ENCODE data around the gene REM1. TPM values are rescaled to one million over a fixed set of nuclear protein-coding genes. Genes with fewer than 3 reads are reported as not detected.
"Not testable (repeated sequence)": the region's sequence is repeated elsewhere in the genome, so short reads cannot be mapped to it uniquely, and the experiment has no call there.

The REM1 gene
- total RNA-seq = 2.7 TPM
- long read RNA-seq, transcript REM1-201 (5 exons, 1,665 nt) = major isoform, 13 of 20 reads
- long read RNA-seq, partial matches to known transcripts = 2 of 20 reads
- long read RNA-seq, other reads (novel, unspliced or antisense) = 5 of 20 reads

DNA sequence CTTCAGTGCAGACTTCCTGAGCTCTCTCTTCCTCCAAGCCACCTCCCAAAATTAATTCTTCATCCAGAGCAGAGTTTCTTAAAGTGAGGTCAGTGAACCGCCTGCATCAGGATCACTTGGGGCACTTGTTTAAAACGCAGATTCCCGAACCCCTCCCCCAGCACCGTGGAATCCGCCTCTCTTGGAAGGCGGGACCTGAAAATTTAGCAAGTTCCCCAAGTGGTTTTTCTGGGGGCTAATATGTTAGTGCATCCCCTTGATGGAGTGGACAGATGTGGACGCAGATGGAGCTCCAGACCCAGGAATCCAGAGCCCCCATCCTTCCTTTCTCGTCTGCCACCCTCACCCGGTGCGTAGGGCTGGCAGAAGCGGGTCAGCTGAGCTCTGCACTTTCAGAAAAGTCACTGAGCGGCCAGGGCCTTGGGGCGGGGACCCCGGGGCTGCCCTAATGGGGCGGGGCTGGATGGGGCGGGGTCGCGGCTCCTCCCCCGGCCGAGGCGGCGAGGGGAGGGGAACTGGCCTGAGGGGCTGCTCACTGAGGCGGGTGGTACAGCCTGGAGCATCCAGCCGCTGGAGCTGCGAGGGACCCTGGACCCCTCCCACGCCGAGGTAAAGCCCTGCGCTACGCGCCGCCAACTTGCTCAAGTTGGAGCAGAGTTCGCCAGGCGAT, at the start of gene REM1, which contains the start of gene DEFB124:
Gene REM1, plus strand, starts transcription at position 531 of the 670 bp plus-strand sequence. CDS start 1,158 bp downstream, outside the sequence.
Gene DEFB124, minus strand, starts transcription at position 370 of the 670 bp plus-strand sequence. CDS start 2,114 bp downstream, outside the sequence.
- DNase-seq (ENCODE audit: low spot score) = no peak

DNA sequence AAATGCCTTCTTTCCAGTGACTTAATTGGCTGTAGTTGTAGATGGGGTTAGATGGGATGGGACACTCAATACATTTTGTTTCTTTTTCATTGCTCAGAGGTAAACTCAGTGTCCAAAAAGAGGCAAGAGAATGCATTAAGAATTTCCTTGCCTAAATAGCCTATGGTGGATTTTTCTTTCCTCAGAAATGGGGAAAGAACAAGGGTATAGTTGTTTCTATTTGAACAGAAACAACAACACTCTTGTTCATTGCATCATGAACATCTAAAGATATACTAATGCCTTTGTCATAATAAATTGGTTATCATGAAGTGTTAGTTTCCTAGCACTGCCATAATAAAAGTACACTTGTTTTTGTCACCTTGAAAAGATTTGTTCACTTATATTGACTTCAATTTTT, 49.3 kb upstream of the REM1 start:
- DNase-seq (ENCODE audit: low spot score) = no peak

DNA sequence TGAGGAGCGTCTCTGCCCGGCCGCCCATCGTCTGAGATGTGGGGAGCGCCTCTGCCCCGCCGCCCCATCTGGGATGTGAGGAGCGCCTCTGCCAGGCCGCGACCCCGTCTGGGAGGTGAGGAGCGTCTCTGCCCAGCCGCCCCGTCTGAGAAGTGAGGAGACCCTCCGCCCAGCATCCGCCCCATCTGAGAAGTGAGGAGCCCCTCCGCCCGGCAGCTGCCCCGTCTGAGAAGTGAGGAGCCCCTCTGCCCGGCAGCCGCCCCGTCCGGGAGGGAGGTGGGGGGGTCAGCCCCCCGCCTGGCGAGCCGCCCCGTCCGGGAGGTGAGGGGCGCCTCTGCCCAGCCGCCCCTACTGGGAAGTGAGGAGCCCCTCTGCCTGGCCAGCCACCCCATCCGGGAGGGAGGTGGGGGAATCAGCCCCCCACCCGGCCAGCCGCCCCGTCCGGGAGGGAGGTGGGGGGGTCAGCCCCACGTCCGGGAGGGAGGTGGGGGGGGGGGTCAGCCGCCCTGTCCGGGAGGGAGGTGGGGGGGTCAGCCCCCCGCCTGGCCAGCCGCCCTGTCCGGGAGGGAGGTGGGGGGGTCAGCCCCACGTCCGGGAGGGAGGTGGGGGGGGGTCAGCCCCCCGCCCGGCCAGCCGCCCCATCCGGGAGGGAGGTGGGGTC, 48.1 kb upstream of the REM1 start:
- not testable (repeated sequence) for DNase-seq (ENCODE audit: low spot score)

GRCh38 chr20:31427576-31427975, 47.5 kb upstream of the REM1 start:
- DNase-seq (ENCODE audit: low spot score) = not testable (repeated sequence)

GRCh38 chr20:31430568-31431115, 44.4 kb upstream of the REM1 start:
- DNase-seq (ENCODE audit: low spot score) = no peak

- no peak for DNase-seq (ENCODE audit: low spot score)
Measured at GRCh38 chr20:31440012-31440659, 35.0 kb upstream of the REM1 start, which contains the start of gene DEFB123. TSS of gene DEFB123 (plus strand) at chr20:31440632. CDS start at chr20:31440699, 67 bp downstream.

DNA sequence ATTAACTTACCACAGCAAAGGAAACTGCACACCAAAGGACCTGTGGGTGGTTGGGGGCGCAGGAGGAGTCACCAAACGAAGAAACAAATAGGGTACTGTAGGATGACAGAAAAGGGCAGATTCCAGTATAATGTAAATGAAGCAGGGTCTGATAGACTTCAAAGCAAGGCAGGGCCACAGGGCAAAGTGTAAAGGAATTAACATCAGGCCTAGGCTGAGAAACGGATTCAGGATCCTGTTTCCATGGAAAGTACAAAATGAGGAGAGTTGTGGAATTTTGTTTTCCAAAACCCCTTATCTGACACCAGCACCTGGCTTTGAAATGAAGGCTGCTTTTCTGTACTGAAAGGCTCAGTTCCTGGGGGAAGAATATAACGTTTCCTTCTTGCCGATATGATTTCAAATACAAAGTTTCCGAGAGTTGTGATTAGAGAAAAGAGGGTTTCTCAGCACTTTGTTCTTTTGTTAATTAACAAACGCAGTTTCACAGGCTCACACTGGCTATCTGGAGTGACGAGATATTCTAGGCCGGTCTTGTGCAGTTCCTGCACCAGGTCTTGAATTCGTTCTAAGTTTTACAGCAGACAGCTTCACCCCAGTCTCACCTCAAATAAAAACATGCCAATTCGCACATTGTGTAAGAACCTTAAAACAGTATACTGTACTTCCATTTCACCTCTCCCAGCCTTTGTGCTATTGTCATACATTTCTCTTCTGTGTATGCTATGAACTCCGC, 28.8 kb upstream of the REM1 start:
- DNase-seq (ENCODE audit: low spot score) = no peak

DNA sequence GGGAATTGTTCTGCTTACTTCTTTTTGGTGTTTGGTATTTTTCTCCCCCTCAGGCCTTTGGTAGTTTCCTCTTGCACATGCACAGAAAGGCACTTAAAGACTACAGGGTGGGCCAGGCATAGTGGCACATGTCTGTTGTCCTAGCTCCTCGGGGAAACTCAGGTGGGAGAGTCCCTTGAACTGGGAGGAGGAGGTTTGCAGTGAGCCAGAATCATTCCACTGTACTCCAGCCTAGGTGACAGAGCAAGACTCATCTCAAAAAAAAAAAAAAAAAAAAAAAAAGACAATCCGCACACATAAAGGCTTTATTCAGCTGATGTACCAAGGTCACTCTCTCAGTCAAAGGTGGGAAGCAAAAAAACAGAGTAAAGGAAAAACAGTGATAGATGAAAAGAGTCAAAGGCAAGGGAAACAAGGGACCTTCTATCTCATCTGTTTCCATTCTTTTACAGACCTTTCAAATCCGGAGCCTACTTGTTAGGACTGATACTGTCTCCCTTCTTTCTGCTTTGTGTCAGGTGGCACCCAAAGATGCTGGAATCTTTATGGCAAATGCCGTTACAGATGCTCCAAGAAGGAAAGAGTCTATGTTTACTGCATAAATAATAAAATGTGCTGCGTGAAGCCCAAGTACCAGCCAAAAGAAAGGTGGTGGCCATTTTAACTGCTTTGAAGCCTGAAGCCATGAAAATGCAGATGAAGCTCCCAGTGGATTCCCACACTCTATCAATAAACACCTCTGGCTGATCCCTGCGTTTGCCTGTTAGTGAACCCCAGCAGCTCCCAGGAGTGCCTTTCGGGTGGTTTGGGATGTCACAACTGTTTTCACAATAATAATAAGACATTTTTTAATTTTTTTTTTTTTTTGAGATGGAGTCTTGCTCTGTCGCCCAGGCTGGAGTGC, 25.3 kb upstream of the REM1 start:
- no peak for DNase-seq (ENCODE audit: low spot score)

DNA sequence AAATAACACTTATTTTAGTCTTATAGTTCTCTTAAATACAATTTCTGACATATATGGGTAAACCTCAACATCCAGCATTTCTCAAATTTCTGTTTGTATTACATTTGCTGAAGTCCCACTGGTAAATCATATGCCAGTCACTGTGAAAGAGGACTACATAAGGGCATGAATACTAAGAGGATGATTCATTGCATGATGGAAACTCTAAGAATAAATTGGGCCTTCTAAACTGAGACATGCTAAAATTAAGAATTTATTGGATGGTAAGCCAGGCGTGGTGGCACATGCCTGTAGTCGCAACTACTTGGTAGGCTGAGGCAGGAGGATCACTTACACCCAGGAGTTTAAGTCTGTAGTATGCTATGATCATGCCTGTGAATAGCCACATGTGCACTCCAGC, 22.5 kb upstream of the REM1 start:
- DNase-seq (ENCODE audit: low spot score) = no peak

- no peak for DNase-seq (ENCODE audit: low spot score)
Measured at GRCh38 chr20:31454361-31454760, 20.7 kb upstream of the REM1 start.

DNA sequence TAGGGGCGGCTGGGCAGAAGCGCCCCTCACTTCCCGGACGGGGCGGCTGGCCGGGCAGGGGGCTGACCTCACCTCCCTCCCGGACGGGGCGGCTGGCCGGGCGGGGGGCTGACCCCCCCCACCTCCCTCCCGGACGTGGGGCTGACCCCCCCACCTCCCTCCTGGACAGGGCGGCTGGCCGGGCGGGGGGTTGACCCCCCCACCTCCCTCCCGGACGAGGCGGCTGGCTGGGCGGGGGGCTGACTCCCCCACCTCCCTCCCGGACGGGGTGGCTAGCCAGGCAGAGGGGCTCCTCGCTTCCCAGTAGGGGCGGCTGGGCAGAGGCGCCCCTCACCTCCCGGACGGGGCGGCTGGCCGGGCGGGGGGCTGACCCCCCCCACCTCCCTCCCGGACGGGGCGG, 4.1 kb upstream of the REM1 start:
- not testable (repeated sequence) for DNase-seq (ENCODE audit: low spot score)

DNA sequence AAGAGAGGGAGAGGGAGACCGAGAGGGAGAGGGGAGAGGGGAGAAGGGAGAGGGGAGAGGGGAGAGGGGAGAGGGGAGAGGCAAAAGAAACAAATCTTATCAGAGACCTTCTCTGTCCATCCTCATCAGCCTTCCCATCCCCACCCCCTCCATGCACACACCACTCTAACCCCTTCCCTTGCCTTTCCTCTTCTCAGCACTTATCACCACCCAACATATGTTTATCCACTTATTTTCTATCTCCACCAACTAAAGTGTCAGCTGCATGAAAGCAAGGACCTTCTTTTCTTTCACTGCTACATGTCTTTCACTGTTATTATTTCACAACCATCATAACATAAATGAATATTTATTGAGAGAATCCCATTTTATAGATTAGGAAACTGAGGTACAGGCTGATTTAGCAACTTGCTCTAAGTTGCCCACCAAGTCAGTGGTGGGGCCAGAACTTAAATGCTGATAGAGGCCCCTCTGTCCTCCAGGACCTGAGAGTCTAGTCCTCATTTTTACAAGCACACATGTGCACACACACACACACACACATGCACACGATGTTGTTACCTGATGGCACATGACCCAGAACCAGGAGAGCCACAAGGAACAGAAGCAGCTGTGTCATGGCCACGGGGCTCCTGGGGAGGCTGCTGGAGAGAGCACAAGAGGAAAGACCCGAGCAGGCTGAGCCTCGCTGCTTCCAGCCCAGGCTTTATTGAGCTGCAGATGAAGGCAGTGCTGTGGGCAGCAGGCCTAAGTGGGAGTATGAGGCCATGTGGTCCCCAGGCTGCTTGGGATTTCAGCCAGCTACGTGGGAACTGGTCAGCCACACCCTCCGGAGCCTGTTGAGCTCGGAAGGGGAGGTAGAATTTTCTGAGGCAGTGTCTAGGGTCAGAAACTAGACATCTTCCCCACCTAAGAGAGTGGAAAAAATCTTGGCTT, 2.4 kb upstream of the REM1 start:
- no peak for DNase-seq (ENCODE audit: low spot score)

- no peak for DNase-seq (ENCODE audit: low spot score)
Measured at GRCh38 chr20:31473331-31474096, 1.6 kb upstream of the REM1 start.

GRCh38 chr20:31474097-31474436, 1.0 kb upstream of the REM1 start:
- no peak for DNase-seq (ENCODE audit: low spot score)

GRCh38 chr20:31475472-31476293, 595 bp downstream of the REM1 start:
- no peak for DNase-seq (ENCODE audit: low spot score)

GRCh38 chr20:31476294-31476585, 1.2 kb downstream of the REM1 start:
- no peak for DNase-seq (ENCODE audit: low spot score)

- DNase-seq (ENCODE audit: low spot score) = no peak
Measured at GRCh38 chr20:31476643-31477215, 1.6 kb downstream of the REM1 start.

All from mesenteric fat pad (tissue), 1 donor.